K562 (cell line): Measurements from ENCODE around the gene SLAMF9. TPM values are rescaled to one million over a fixed set of nuclear protein-coding genes. Genes with fewer than 3 reads are reported as not detected.
A peak's percentile ranks its signal among the peaks of the same experiment; 100 is the strongest.

Source experiments
- ATAC-seq: fragments of 200-7000 bp; cut with Tn5 transposase; 3 replicates; pipeline ENCODE4 v1.9.1; 2020; ENCODE audit warnings: moderate library complexity
- BruUV-seq: library from RNA; stranded (reverse); fragments of 400-500 nt; replicated peaks from 2 replicates; lab custom pipeline; 2021; lab: Mats Ljungman, UMichigan
- CTCF ChIA-PET: fragments of 300-600 bp; formaldehyde crosslinking; extraction: SDS; loops from one replicate; lab custom pipeline; 2021; ENCODE audit warnings: low intra/inter-chr PET ratio; lab: Yijun Ruan, JAX
- POLR2A ChIA-PET: fragments of 300-600, 350-650 bp; sonication (Branson Sonifier 250); formaldehyde crosslinking; extraction: SDS; loops from one replicate; lab custom pipeline; 2021; ENCODE audit warnings: antibody characterized with exemption, inconsistent platforms; lab: Yijun Ruan, JAX
- DNase-seq, 4 experiments: peaks; one replicate each; pipeline versions ENCODE4 v3.0.0 to v3.0.0-alpha.2; 2011 to 2018; ENCODE audit warnings: low spot score in 3 of 4, mixed read lengths in 3 of 4; ENCODE audit errors: extremely low read depth in 1 of 4
- FAIRE-seq: peaks from 2 replicates; lab custom pipeline; 2011; peaks lifted over from hg19 to GRCh38; lab: Jason Lieb, UNC
- H2AFZ ChIP-seq: 2 replicates; pipeline ENCODE4 v1.6.0; 2011; ENCODE audit warnings: low read depth, low read length, control low read depth, inconsistent platforms
- H3K27ac ChIP-seq: fragments of 200-600 bp; 3 replicates; pipeline ENCODE4 v1.8.0; 2011; ENCODE audit warnings: low read depth, mild to moderate bottlenecking, control low read depth, inconsistent platforms, low read length, moderate library complexity, mixed read lengths; ENCODE audit errors: extremely low read depth
- H3K27me3 ChIP-seq, 2 experiments: fragments of 300-600 bp in 1 of 2; 2 replicates in 1 of 2; 3 replicates in 1 of 2; pipeline versions ENCODE4 v1.6.0 to v1.8.0; 2011; ENCODE audit warnings: inconsistent platforms in 2 of 2, low read length in 2 of 2, mild to moderate bottlenecking in 1 of 2, mixed read lengths in 1 of 2, moderate library complexity in 1 of 2; ENCODE audit not compliant: control insufficient read depth in 2 of 2, insufficient read depth in 2 of 2
- H3K36me3 ChIP-seq: fragments of 300-600 bp; 3 replicates; pipeline ENCODE4 v1.8.0; 2011; ENCODE audit warnings: mild to moderate bottlenecking, low read length, inconsistent platforms; ENCODE audit not compliant: control insufficient read depth, insufficient read depth
- H3K4me1 ChIP-seq, 2 experiments: fragments of 200-600 bp in 1 of 2; replicated peaks in 1 of 2; 2 replicates in 1 of 2; 3 replicates in 1 of 2; pipeline versions ENCODE4 v1.5.1 to v1.8.0; 2011; ENCODE audit warnings: inconsistent platforms in 2 of 2, low read length in 2 of 2, mild to moderate bottlenecking in 1 of 2, mixed read lengths in 1 of 2, moderate library complexity in 1 of 2; ENCODE audit not compliant: control insufficient read depth in 2 of 2, insufficient read depth in 2 of 2
- H3K4me2 ChIP-seq: 2 replicates; pipeline ENCODE4 v1.6.1; 2011; ENCODE audit warnings: low read length, control low read depth, inconsistent platforms, mixed read lengths; ENCODE audit not compliant: insufficient read depth
- H3K4me3 ChIP-seq: fragments of 200-600 bp; sonication (generic), shearing (Covaris generic); 2 replicates; pipeline ENCODE4 v1.5.1; 2016; ENCODE audit warnings: control low read depth, inconsistent platforms
- H3K79me2 ChIP-seq: fragments of 200-600 bp; 3 replicates; pipeline ENCODE4 v1.8.0; 2011; ENCODE audit warnings: low read length, inconsistent platforms; ENCODE audit not compliant: control insufficient read depth, insufficient read depth
- H3K9ac ChIP-seq, 2 experiments: 2 replicates each; pipeline versions ENCODE4 v1.6.0 to v1.6.1; 2011; ENCODE audit warnings: low read depth in 2 of 2, low read length in 2 of 2, control low read depth in 1 of 2, inconsistent platforms in 1 of 2, mild to moderate bottlenecking in 1 of 2, mixed read lengths in 1 of 2; ENCODE audit not compliant: insufficient read depth in 1 of 2
- H3K9me1 ChIP-seq: one replicate; pipeline ENCODE4 v1.6.0; 2011; ENCODE audit warnings: inconsistent platforms, mild to moderate bottlenecking, low read length, moderate library complexity; ENCODE audit not compliant: control insufficient read depth, insufficient read depth
- H3K9me3 ChIP-seq: replicated peaks from 2 replicates; pipeline ENCODE4 v1.5.1; 2011; ENCODE audit warnings: low read depth, low read length, inconsistent platforms; ENCODE audit not compliant: control insufficient read depth, insufficient read depth
- H4K20me1 ChIP-seq: replicated peaks from 2 replicates; pipeline ENCODE4 v1.6.1; 2011; ENCODE audit warnings: low read length, inconsistent platforms, mixed read lengths; ENCODE audit not compliant: control insufficient read depth, insufficient read depth
- PHTF2 ChIP-seq: fragments of 250-450 bp; sonication (Bioruptor Pico); IDR thresholded peaks from 2 replicates; pipeline ENCODE4 v1.5.0; 2021; ENCODE audit warnings: mild to moderate bottlenecking
- ZBTB26 ChIP-seq: fragments of 450-650 bp; formaldehyde crosslinking; IDR thresholded peaks from 2 replicates; pipeline ENCODE4 v1.4.0; 2022; ENCODE audit warnings: missing genetic modification characterization
- ZNF263 ChIP-seq: sonication (generic); formaldehyde crosslinking; IDR thresholded peaks from 2 replicates; pipeline ENCODE4 v1.8.0; 2022; ENCODE audit warnings: mild to moderate bottlenecking, missing genetic modification reagents, borderline replicate concordance
- ZNF512 ChIP-seq: IDR thresholded peaks from 2 replicates; pipeline ENCODE4 v1.6.1; 2016; ENCODE audit warnings: missing genetic modification characterization, missing compliant biosample characterization
- ZNF589 ChIP-seq: fragments of 200-800 bp; sonication (Bioruptor generic); IDR thresholded peaks from 2 replicates; pipeline ENCODE4 v1.6.1; 2016; ENCODE audit warnings: low read depth, missing genetic modification characterization, missing compliant biosample characterization
- WGBS: fragments of 100-300 bp; shearing (Covaris generic); methylation state at CpG from one replicate; pipeline ENCODE4 v1.1.6; 2016; ENCODE audit warnings: low coverage, mixed read lengths; ENCODE audit not compliant: insufficient coverage; ENCODE audit errors: missing lambda C conversion rate; 5-methylcytosine and 5-hydroxymethylcytosine counted together
- in situ Hi-C: fragments of 300-500 bp; cut with MboI; formaldehyde crosslinking; loops from 4 replicates; pipeline ENCODE4 v1.15.0; 2018; ENCODE audit warnings: inconsistent platforms, mixed read lengths
- intact Hi-C: fragments of 100-400 bp; cut with micrococcal nuclease; formaldehyde crosslinking; loops from 2 replicates; pipeline ENCODE4 v1.14.2; 2022
- polyA plus RNA-seq, 8 experiments: library from polyadenylated mRNA; depleted of rRNA in 4 of 8; stranded (reverse) in 5 of 8; unstranded in 3 of 8; fragments of >200 nt; fragmentation: Nextera tagmentation in 2 of 8; fragmentation: Illumina TruSeq in 1 of 8; extraction: Ambion mirVana in 2 of 8; extraction: Trizol in 1 of 8; gene quantifications; 2 replicates each; pipeline versions ENCODE4 v1.2.1 to v1.2.3, GENCODE V29; 2011 to 2014; ENCODE audit warnings: inconsistent platforms in 1 of 8, missing spikeins in 1 of 8
- total RNA-seq, 7 experiments: library from RNA; depleted of rRNA in 6 of 7; stranded (reverse); fragments of >200 nt in 6 of 7; fragmentation: Illumina TruSeq in 2 of 7; extraction: Trizol in 2 of 7; gene quantifications; 2 replicates each; pipeline versions ENCODE4 v1.2.1 to v1.2.3, GENCODE V29; 2011 to 2021; ENCODE audit warnings: low replicate concordance in 1 of 7

Gene SLAMF9
- total and polyA plus RNA-seq, 9 of the 15 experiments (the other 6 are each of a cell fraction or from before 2014, with no cell fraction given), result 0.13 to 0.21 TPM; not detected in 7

GRCh38 chr1:159947942-159948341 lies 6.1 kb downstream of the SLAMF9 start:
- H2AFZ ChIP-seq, result no peak overlapping the region
- H3K4me1 ChIP-seq, result peaks cover 5 to 13% of the 10 kb centered on the region in 2 experiments; a peak in 3 of 5 replicates
- ATAC-seq, result no peak
- DNase-seq, result no peak
- no peak for FAIRE-seq
- TF ChIP-seq ZNF589 (CRISPR knock-in tag) (no peak), ZBTB26 (no peak), PHTF2 (no peak), ZNF512 (peak; percentile 46), ZNF263 (CRISPR knock-in tag) (0 out of 2 replicates have a peak, but pooled peaks have one; percentile 19)
- H3K4me3 ChIP-seq, result no peak overlapping the region
- intact Hi-C loops (loop anchor here (5.0 kb wide), 1 partner anchor 166 kb away; the partner anchor contains the start of gene DUSP23), in situ Hi-C loops (no loop called here)
- H3K9me3 ChIP-seq, result no peaks in the 10 kb centered on the region
- WGBS, result 27% methylated on average over 1 of the region's 1 CpG
- POLR2A ChIA-PET, result interaction anchor here (0.7 kb wide), 1 partner anchor 52 kb away, joined by 3 read pairs; no protein-coding TSS in a partner anchor
- no peaks in the 10 kb centered on the region for H3K36me3 ChIP-seq
- no TSS peak for BruUV-seq
- H3K4me2 ChIP-seq, result no peak overlapping the region
- no peaks in the 10 kb centered on the region for H3K79me2 ChIP-seq
- H3K27ac ChIP-seq, result no peak overlapping the region
- 0 out of 2 replicates have a peak, but pooled peaks cover 3% of the 10 kb centered on the region for H4K20me1 ChIP-seq
- peaks cover 0 to 19% of the 10 kb centered on the region in 2 experiments; a peak in 2 of 5 replicates for H3K27me3 ChIP-seq
- H3K9me1 ChIP-seq, result no peaks in the 10 kb centered on the region
- H3K9ac ChIP-seq, result no peak overlapping the region
- CTCF ChIA-PET, result no interaction called here
